Fibroblast of skin of abdomen (primary cell): Measurements from ENCODE around the gene TMEM175.

ENCODE experiments used
- DNase-seq: peaks from one replicate; pipeline ENCODE4 v3.0.0-alpha.2; 2013

The TMEM175 gene

GRCh38 chr4:948101-948935 is 16.1 kb downstream of the TMEM175 start:
- no peak for DNase-seq

GRCh38 chr4:948936-949300 is 16.7 kb downstream of the TMEM175 start:
- DNase-seq, result no peak

- DNase-seq, result no peak
Observed at GRCh38 chr4:949656-950055, 17.4 kb downstream of the TMEM175 start.

GRCh38 chr4:950136-951020 is 18.1 kb downstream of the TMEM175 start:
- no peak for DNase-seq

- no peak for DNase-seq
Observed at GRCh38 chr4:951186-951585, 18.9 kb downstream of the TMEM175 start.

- no peak for DNase-seq
Observed at GRCh38 chr4:951594-952468, 19.6 kb downstream of the TMEM175 start.

GRCh38 chr4:952881-953573 is 20.8 kb downstream of the TMEM175 start:
- no peak for DNase-seq

- DNase-seq, result no peak
Observed at GRCh38 chr4:953574-953915, 21.3 kb downstream of the TMEM175 start.

- DNase-seq, result no peak
Observed at GRCh38 chr4:954211-955020, 22.2 kb downstream of the TMEM175 start.

GRCh38 chr4:955161-955921 is 23.1 kb downstream of the TMEM175 start:
- DNase-seq, result no peak

- DNase-seq, result no peak
Observed at GRCh38 chr4:955931-956381, 23.7 kb downstream of the TMEM175 start.

GRCh38 chr4:956531-957230 is 24.4 kb downstream of the TMEM175 start:
- no peak for DNase-seq

GRCh38 chr4:957231-957580 is 24.9 kb downstream of the TMEM175 start:
- no peak for DNase-seq

- no peak for DNase-seq
Observed at GRCh38 chr4:957581-958313, 25.5 kb downstream of the TMEM175 start.

- no peak for DNase-seq
Observed at GRCh38 chr4:958314-958665, 26.0 kb downstream of the TMEM175 start.

GRCh38 chr4:958696-959337 is 26.6 kb downstream of the TMEM175 start:
- DNase-seq, result no peak

GRCh38 chr4:959338-960139 is 27.3 kb downstream of the TMEM175 start:
- no peak for DNase-seq

- no peak for DNase-seq
Observed at GRCh38 chr4:960140-960635, 27.9 kb downstream of the TMEM175 start.
